IMR-90 (cell line): ENCODE data around the gene NDUFA5. TPM values are rescaled to one million over a fixed set of nuclear protein-coding genes. Genes with fewer than 3 reads are reported as not detected.

ENCODE experiments used
- ATAC-seq: fragments of 200-7000 bp; cut with Tn5 transposase; 2 replicates; pipeline ENCODE4 v1.9.1; 2020; ENCODE audit warnings: low read depth, mild to moderate bottlenecking, moderate library complexity
- BruUV-seq: library from RNA; stranded (reverse); fragments of 400-500 nt; replicated peaks from 2 replicates; lab custom pipeline; 2021; lab: Mats Ljungman, UMichigan
- CTCF ChIA-PET: fragments of 300-600 bp; formaldehyde crosslinking; extraction: SDS; loops from one replicate; lab custom pipeline; 2021; ENCODE audit warnings: antibody characterized with exemption; lab: Yijun Ruan, JAX
- POLR2A ChIA-PET: fragments of 300-600 bp; sonication (Branson Sonifier 250); formaldehyde crosslinking; loops from one replicate; lab custom pipeline; 2022; ENCODE audit warnings: antibody characterized with exemption; ENCODE audit not compliant: unreplicated experiment; lab: Charles Lee
- DNase-seq: peaks from one replicate; pipeline ENCODE4 v3.0.0; 2013
- H2AFZ ChIP-seq: replicated peaks from 2 replicates; pipeline ENCODE3; 2013; ENCODE audit warnings: low read length, mild to moderate bottlenecking; ENCODE audit not compliant: poor library complexity
- H2AK5ac ChIP-seq: 2 replicates; pipeline ENCODE4 v1.6.1; 2013; ENCODE audit warnings: low read depth, low read length, inconsistent platforms
- H2AK9ac ChIP-seq: replicated peaks from 2 replicates; pipeline ENCODE3; 2013; ENCODE audit warnings: mild to moderate bottlenecking, low read depth, low read length, moderate library complexity; ENCODE audit not compliant: poor library complexity
- H2BK120ac ChIP-seq: 2 replicates; pipeline ENCODE4 v1.6.1; 2013; ENCODE audit warnings: low read depth, low read length, inconsistent platforms
- H2BK15ac ChIP-seq: 3 replicates; pipeline ENCODE4 v1.6.1; 2013; ENCODE audit warnings: low read depth, low read length, inconsistent platforms
- H2BK20ac ChIP-seq: 2 replicates; pipeline ENCODE4 v1.6.1; 2013; ENCODE audit warnings: low read depth, mild to moderate bottlenecking, inconsistent platforms, low read length, moderate library complexity
- H2BK5ac ChIP-seq: 2 replicates; pipeline ENCODE4 v1.6.1; 2013; ENCODE audit warnings: mild to moderate bottlenecking, low read depth, low read length, inconsistent platforms; ENCODE audit not compliant: poor library complexity, severe bottlenecking
- H3K14ac ChIP-seq: replicated peaks from 2 replicates; pipeline ENCODE4 v1.6.1; 2013; ENCODE audit warnings: low read depth, low read length, inconsistent platforms
- H3K18ac ChIP-seq: 2 replicates; pipeline ENCODE4 v1.6.1; 2013; ENCODE audit warnings: low read depth, low read length, control low read depth
- H3K23ac ChIP-seq: 2 replicates; pipeline ENCODE4 v1.6.1; 2013; ENCODE audit warnings: low read depth, low read length, inconsistent platforms
- H3K27ac ChIP-seq: 2 replicates; pipeline ENCODE4 v1.5.1; 2013; ENCODE audit warnings: mild to moderate bottlenecking, control low read depth, low read length; ENCODE audit not compliant: insufficient read depth
- H3K27me3 ChIP-seq: 2 replicates; pipeline ENCODE4 v1.6.1; 2013; ENCODE audit warnings: low read length; ENCODE audit not compliant: control insufficient read depth, insufficient read depth
- H3K36me3 ChIP-seq: 2 replicates; pipeline ENCODE4 v1.6.1; 2013; ENCODE audit warnings: low read length, mixed read lengths; ENCODE audit not compliant: control insufficient read depth, insufficient read depth
- H3K4ac ChIP-seq: 2 replicates; pipeline ENCODE4 v1.6.1; 2013; ENCODE audit warnings: low read depth, low read length, inconsistent platforms
- H3K4me1 ChIP-seq: 2 replicates; pipeline ENCODE4 v1.6.1; 2013; ENCODE audit warnings: low read length, mixed read lengths; ENCODE audit not compliant: control insufficient read depth, insufficient read depth
- H3K4me2 ChIP-seq: 2 replicates; pipeline ENCODE4 v1.6.1; 2013; ENCODE audit warnings: low read depth, mild to moderate bottlenecking, control low read depth, low read length, moderate library complexity
- H3K4me3 ChIP-seq: 2 replicates; pipeline ENCODE4 v1.5.1; 2013; ENCODE audit warnings: low read depth, mild to moderate bottlenecking, control low read depth, low read length, moderate library complexity; ENCODE audit not compliant: insufficient read depth
- H3K56ac ChIP-seq: 2 replicates; pipeline ENCODE4 v1.6.1; 2013; ENCODE audit warnings: low read length, inconsistent platforms; ENCODE audit not compliant: insufficient read depth; ENCODE audit errors: extremely low read depth
- H3K79me1 ChIP-seq, 2 experiments: 2 replicates each; pipeline ENCODE4 v1.6.1; 2013; ENCODE audit warnings: low read length in 2 of 2, inconsistent platforms in 1 of 2, low read depth in 1 of 2
- H3K9ac ChIP-seq: 2 replicates; pipeline ENCODE4 v1.6.1; 2013; ENCODE audit warnings: low read depth, low read length, control low read depth
- H3K9me1 ChIP-seq: 2 replicates; pipeline ENCODE4 v1.6.1; 2013; ENCODE audit warnings: low read length, inconsistent platforms; ENCODE audit not compliant: insufficient read depth
- H3K9me3 ChIP-seq: 2 replicates; pipeline ENCODE4 v1.6.1; 2013; ENCODE audit warnings: low read length; ENCODE audit not compliant: control insufficient read depth, insufficient read depth
- H4K20me1 ChIP-seq: 2 replicates; pipeline ENCODE4 v1.6.1; 2013; ENCODE audit warnings: low read length, inconsistent platforms; ENCODE audit not compliant: insufficient read depth
- H4K5ac ChIP-seq: 2 replicates; pipeline ENCODE4 v1.6.1; 2013; ENCODE audit warnings: mild to moderate bottlenecking, low read depth, low read length, control low read depth
- H4K8ac ChIP-seq, 2 experiments: 2 replicates each; pipeline ENCODE4 v1.6.1; 2013; ENCODE audit warnings: low read depth in 2 of 2, low read length in 2 of 2, control low read depth in 1 of 2, inconsistent platforms in 1 of 2
- H4K91ac ChIP-seq: 2 replicates; pipeline ENCODE4 v1.6.1; 2013; ENCODE audit warnings: low read depth, low read length, inconsistent platforms; ENCODE audit not compliant: insufficient read depth
- BHLHE40 ChIP-seq: fragments of 150-350 bp; IDR thresholded peaks from 2 replicates; pipeline ENCODE4 v1.6.1; 2016; ENCODE audit warnings: mild to moderate bottlenecking, low read depth, low read length
- CEBPB ChIP-seq: IDR thresholded peaks from 2 replicates; pipeline ENCODE4 v1.6.1; 2012; ENCODE audit warnings: low read depth, low read length, improper control_type of control experiment
- CHD1 ChIP-seq: IDR thresholded peaks from 2 replicates; pipeline ENCODE4 v1.6.1; 2012; ENCODE audit warnings: low read depth, low read length, improper control_type of control experiment
- CTCF ChIP-seq: conservative IDR thresholded peaks from 2 replicates; pipeline ENCODE4 v1.5.1; 2012; ENCODE audit warnings: mild to moderate bottlenecking, low read depth, low read length, improper control_type of control experiment
- ELK1 ChIP-seq: fragments of 150-350 bp; IDR thresholded peaks from 2 replicates; pipeline ENCODE4 v1.6.1; 2016; ENCODE audit warnings: low read depth, mild to moderate bottlenecking, low read length, moderate library complexity, borderline replicate concordance
- FOS ChIP-seq: fragments of 150-350 bp; IDR thresholded peaks from 2 replicates; pipeline ENCODE4 v1.6.1; 2016; ENCODE audit warnings: low read depth, low read length
- MAZ ChIP-seq: IDR thresholded peaks from 2 replicates; pipeline ENCODE4 v1.6.1; 2012; ENCODE audit warnings: low read depth, mild to moderate bottlenecking, low read length, improper control_type of control experiment, moderate library complexity, borderline replicate concordance
- MXI1 ChIP-seq: IDR thresholded peaks from 2 replicates; pipeline ENCODE4 v1.6.1; 2012; ENCODE audit warnings: low read depth, mild to moderate bottlenecking, low read length, moderate library complexity, borderline replicate concordance
- NFE2L2 ChIP-seq: fragments of 150-350 bp; IDR thresholded peaks from 2 replicates; pipeline ENCODE4 v1.6.1; 2016; ENCODE audit warnings: low read depth, mild to moderate bottlenecking, low read length
- POLR2A ChIP-seq: IDR thresholded peaks from 2 replicates; pipeline ENCODE4 v1.6.1; 2012; ENCODE audit warnings: mild to moderate bottlenecking, low read depth, low read length
- RAD21 ChIP-seq: IDR thresholded peaks from 2 replicates; pipeline ENCODE4 v1.6.1; 2012; ENCODE audit warnings: low read length, improper control_type of control experiment
- RCOR1 ChIP-seq: IDR thresholded peaks from 2 replicates; pipeline ENCODE4 v1.6.1; 2012; ENCODE audit warnings: mild to moderate bottlenecking, low read length, improper control_type of control experiment; ENCODE audit not compliant: insufficient replicate concordance
- RFX5 ChIP-seq: IDR thresholded peaks from 2 replicates; pipeline ENCODE4 v1.8.0; 2012; ENCODE audit warnings: low read depth, mild to moderate bottlenecking, low read length, moderate library complexity
- SMC3 ChIP-seq: fragments of 150-350 bp; IDR thresholded peaks from 2 replicates; pipeline ENCODE4 v1.6.1; 2016; ENCODE audit warnings: low read depth, mild to moderate bottlenecking, antibody characterized with exemption, low read length, moderate library complexity
- USF2 ChIP-seq: fragments of 150-350 bp; IDR thresholded peaks from 2 replicates; pipeline ENCODE4 v1.6.1; 2017; ENCODE audit warnings: mild to moderate bottlenecking, antibody characterized with exemption, low read length, low read depth
- WGBS, 2 experiments: methylation state at CpG; one replicate each; pipeline versions ENCODE4 v1.1.5 to v1.1.7; 2013; ENCODE audit warnings: missing lambda C conversion rate in 2 of 2; ENCODE audit not compliant: insufficient read length in 1 of 2; ENCODE audit errors: extremely low coverage in 2 of 2; 5-methylcytosine and 5-hydroxymethylcytosine counted together
- dilution Hi-C: fragments of 300-500 bp; cut with HindIII; formaldehyde crosslinking; loops from one replicate; pipeline ENCODE4 v1.14.3; 2018; ENCODE audit warnings: low sequenced_read_pairs; ENCODE audit not compliant: unreplicated experiment
- in situ Hi-C: fragments of 300-500 bp; cut with MboI; formaldehyde crosslinking; loops from 3 replicates; pipeline ENCODE4 v1.14.3; 2019; ENCODE audit warnings: low sequenced_read_pairs, inconsistent platforms, mixed read lengths
- intact Hi-C: fragments of 100-400 bp; cut with micrococcal nuclease; formaldehyde crosslinking; loops from 2 replicates; pipeline ENCODE4 v1.10.0; 2022
- polyA plus RNA-seq, 3 experiments: library from polyadenylated mRNA; depleted of rRNA; stranded (reverse); fragments of >200 nt; gene quantifications; 2 replicates each; pipeline ENCODE4 v1.2.3, GENCODE V29; 2012; ENCODE audit warnings: low replicate concordance in 1 of 3
- total RNA-seq: library from RNA; depleted of rRNA; stranded (reverse); fragments of >200 nt; gene quantifications from 2 replicates; pipeline ENCODE4 v1.2.3, GENCODE V29; 2012

The NDUFA5 gene
- total and polyA plus RNA-seq, 2 of the 4 experiments (the other 2 are of a cell fraction) = 2.9 to 12.1 TPM

- Histone ChIP-seq H4K8ac (peak overlapping the region in 1 of 2 experiments; percentile 42; a peak in 1 of 4 replicates), H3K4me3 (no peak overlapping the region), H3K4me1 (peaks cover 5% of the 10 kb centered on the region; the same call in 1 of the 2 replicates), H3K18ac (no peak overlapping the region), H3K27me3 (no peaks in the 10 kb centered on the region), H2BK15ac (peak overlapping the region; percentile 12; the same call in 1 of the 3 replicates), H3K9me1 (no peaks in the 10 kb centered on the region), H3K36me3 (0 out of 2 replicates have a peak, but pooled peaks cover 3% of the 10 kb centered on the region), H3K9me3 (no peaks in the 10 kb centered on the region), H2BK20ac (peak overlapping the region; percentile 20; the same call in 1 of the 2 replicates), H4K91ac (no peak overlapping the region), H2BK5ac (peak overlapping the region; percentile 34), H3K4ac (peak overlapping the region; percentile 48; the same call in 1 of the 2 replicates), H4K20me1 (no peaks in the 10 kb centered on the region), H2BK120ac (peak overlapping the region; percentile 19; the same call in 1 of the 2 replicates), H2AK5ac (no peak overlapping the region), H3K27ac (no peak overlapping the region), H3K4me2 (peak overlapping the region; percentile 8; the same call in 1 of the 2 replicates), H3K14ac (no peak overlapping the region), H4K5ac (no peak overlapping the region), H2AFZ (no peak overlapping the region), H3K79me1 (peaks cover 3% of the 10 kb centered on the region in 2 experiments; a peak in 2 of 4 replicates), H3K23ac (no peak overlapping the region), H3K9ac (no peak overlapping the region), H3K56ac (no peak overlapping the region), H2AK9ac (no peak overlapping the region)
- ATAC-seq = 0 out of 2 replicates have a peak, but pooled peaks have one; percentile 2
- ChIA-PET POLR2A (no interaction called here), CTCF (no interaction called here)
- DNase-seq = peak; percentile 90
- WGBS, 2 experiments = no CpG with 5 or more reads among the region's 7 CpGs
- no TSS peak for BruUV-seq
- in situ Hi-C loops (no loop called here), dilution Hi-C loops (no loop called here), intact Hi-C loops (no loop called here)
- no peak for TF ChIP-seq CTCF
- no peak for TF ChIP-seq RCOR1
- no peak for TF ChIP-seq SMC3
- no peak for TF ChIP-seq RAD21
- TF ChIP-seq POLR2A = no peak
- TF ChIP-seq MXI1 = no peak
- no peak for TF ChIP-seq CHD1
- no peak for TF ChIP-seq MAZ
- no peak for TF ChIP-seq CEBPB
- TF ChIP-seq RFX5 = no peak
- TF ChIP-seq ELK1 = no peak
- TF ChIP-seq BHLHE40 = peak; percentile 44; the same call in 1 of the 2 replicates
- TF ChIP-seq NFE2L2 = peak; percentile 63; the same call in 1 of the 2 replicates
- TF ChIP-seq USF2 = no peak
- TF ChIP-seq FOS = peak; percentile 89
These were observed 19.4 kb downstream of the NDUFA5 start for GRCh38 chr7:123538189-123538714.
